GM19395 (cell line): ENCODE data around the gene ZCCHC7.
A peak's percentile ranks its signal among the peaks of the same experiment; 100 is the strongest.
"Not testable (repeated sequence)": the region's sequence is repeated elsewhere in the genome, so short reads cannot be mapped to it uniquely, and the experiment has no call there.

Experiments used
- ATAC-seq: cut with Tn5 transposase; IDR thresholded peaks from one replicate; pipeline ENCODE4 v1.9.1; 2021; ENCODE audit warnings: mild to moderate bottlenecking, moderate library complexity; ENCODE audit not compliant: unreplicated experiment

The ZCCHC7 gene

DNA sequence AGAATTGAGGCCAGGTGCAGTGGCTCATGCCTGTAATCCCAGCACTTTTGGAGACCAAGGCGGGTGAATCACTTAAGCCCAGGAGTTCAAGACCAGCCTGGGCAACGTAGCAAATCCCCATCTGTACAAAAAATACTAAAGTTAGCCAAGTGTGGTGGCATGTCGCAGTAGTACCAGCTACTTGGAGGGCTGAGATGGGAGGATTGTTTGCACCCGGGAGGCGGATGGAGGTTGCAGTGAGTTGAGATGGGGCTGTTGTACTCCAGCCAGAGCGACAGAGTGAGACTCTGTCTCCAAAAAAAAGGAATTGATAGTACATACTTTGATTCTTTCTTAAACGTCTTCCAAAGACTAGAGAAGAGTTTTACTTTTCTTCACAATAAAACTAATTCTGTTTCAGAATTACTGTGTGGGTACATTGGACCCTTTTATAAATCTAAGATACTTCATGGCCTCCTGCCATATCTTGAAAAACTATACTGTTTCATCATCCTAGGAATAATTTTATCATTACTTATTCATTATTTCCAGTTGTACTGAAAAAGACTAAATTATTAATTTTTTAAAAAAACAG is 170.1 kb downstream of the ZCCHC7 start:
- ATAC-seq, result no peak

DNA sequence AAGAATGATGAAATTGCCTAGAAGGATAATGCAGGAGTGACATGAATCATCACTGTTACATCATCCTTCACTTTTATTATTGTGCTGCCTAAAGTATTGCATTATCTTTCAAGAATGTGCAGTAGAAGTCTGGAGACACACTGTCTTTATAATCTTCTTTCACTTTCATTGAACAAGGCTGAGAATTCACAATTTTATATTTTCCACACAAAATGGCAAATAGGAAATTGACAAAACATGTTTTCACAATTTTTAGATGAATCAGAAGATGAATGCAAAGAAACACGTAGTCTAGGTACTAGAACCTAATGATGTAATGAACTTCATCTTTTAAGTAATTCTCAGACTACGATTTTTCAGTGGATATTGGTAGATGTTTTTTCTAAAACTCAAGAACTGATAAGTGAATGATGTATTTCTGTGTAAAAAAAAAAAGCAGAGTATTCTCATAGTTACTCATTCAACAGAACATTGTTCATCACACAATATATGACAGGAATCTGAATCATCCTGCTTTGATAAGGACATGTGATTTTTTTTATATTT is 170.6 kb downstream of the ZCCHC7 start:
- ATAC-seq, result no peak

DNA sequence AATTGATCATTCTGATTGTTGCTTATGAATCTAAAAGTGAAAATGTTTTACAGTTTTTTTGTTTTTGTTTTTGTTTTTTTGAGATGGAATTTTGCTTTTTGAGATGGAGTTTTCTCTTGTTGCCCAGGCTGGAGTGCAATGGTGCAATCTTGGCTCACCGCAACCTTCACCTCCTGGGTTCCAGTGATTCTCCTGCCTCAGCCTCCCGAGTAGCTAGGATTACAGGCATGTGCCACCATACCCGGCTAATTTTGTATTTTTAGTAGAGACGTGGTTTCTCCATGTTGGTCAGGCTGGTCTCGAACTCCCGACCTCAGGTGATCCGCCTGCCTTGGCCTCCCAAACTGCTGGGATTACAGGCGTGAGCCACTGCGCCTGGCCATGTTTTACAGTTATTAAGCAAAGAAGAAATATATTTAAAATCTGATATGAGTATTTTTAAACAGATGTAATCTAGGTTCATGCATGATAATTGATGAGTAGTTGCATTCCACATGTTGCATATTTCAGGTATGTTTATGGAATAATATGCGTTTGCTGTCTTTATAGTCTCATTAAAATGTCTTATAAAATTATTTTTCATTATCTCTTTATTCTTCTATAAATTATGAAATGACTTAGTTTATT is 171.4 kb downstream of the ZCCHC7 start:
- not testable (repeated sequence) for ATAC-seq

DNA sequence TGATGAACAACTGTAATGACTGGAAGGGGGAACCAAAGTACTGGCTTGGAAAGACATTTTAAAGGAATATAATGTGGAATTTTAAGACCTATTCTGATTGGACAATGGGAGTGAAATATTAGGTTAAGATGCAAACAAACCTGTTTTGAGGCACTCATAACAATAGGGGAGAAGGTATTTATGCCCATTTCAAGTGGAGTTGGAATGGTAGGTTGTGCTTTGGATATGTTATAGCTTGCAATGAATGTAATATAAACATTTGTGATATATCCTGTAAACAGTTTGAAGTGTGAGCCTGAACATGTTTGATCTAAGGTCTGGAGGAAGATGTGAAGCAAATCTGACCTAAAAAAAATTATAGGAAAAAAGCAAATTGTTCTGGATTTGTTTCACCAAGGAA is 172.5 kb downstream of the ZCCHC7 start:
- ATAC-seq, result no peak

GRCh38 chr9:37293664-37294524 is 173.5 kb downstream of the ZCCHC7 start:
- ATAC-seq, result peak; percentile 65

DNA sequence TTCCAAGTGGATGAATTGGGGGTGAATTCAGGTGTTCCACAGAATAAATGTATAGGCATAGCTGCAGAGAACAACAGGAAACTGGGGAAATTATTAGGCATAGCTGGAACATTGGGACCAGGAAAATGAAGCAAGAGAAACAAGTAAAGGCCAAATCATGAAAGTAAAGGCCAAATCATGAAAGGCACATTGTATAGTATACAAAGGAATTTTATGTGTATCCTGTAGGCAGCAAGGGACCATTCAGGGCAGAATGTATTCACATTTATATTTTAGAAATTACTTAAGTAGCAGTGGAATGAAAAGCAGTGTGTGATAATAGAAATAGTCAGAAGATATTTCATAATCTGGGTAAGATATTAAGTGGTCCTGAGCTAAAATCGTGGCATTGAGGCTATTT is 174.8 kb downstream of the ZCCHC7 start:
- ATAC-seq, result no peak

DNA sequence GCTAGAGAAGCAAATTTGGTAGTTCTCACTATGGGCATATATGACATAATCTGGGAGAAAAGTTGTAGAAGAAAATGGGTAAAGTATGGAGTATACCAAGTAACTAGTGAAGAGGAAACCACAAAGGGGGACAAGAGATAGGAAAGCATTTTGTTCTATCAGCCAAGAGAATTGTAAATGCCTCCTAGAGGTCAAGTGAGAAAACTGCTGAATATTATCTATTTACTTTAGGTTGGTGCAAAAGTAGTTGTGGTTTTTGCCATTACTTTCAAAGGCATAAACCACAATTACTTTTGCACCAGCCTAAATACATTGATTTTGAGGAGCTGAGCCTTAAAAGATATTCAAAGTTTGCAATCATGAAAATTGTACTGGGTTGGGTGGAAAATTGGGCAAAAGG is 175.4 kb downstream of the ZCCHC7 start:
- ATAC-seq, result no peak

- no peak for ATAC-seq
These were observed 177.2 kb downstream of the ZCCHC7 start for GRCh38 chr9:37297592-37297991.

GRCh38 chr9:37300620-37301019 is 180.2 kb downstream of the ZCCHC7 start:
- ATAC-seq, result no peak

DNA sequence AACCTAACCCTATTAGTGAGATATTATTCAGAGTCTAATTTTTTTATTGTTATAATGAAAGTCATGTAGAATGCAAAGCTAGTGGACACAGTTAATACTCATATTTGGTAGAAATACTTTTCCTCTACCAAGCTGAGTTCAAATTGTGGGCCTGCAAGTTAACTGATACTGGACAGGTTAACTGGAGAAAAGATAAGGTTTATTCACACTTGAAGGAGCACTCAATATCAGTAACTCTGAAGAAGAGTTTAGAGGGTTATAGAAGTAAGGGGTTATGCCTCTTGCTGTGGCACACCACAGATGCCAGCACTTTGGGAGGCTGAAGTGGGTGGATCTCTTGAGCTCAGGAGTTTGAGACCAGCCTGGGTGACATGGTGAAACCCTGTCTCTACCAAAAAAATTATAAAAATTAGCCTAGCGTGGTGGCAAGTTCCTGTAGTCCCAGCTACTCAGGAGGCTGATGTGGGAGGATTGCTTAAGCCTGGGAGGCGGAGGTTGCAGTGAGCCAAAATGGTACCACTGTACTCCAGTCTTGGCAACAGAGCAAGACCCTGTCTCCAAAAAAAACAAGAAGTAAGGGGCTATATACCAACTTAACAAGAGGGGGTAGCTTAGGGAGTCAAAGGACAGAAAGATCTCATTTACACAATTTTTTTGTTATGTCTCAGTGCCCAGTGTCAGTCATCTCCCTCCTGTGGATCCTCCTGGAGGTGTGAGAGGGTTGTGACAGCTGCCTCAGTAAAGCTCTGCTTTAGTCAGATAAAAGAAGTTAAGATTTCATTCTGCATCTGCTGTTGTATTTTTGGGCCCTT is 180.9 kb downstream of the ZCCHC7 start:
- no peak for ATAC-seq

GRCh38 chr9:37301854-37302172 is 181.4 kb downstream of the ZCCHC7 start:
- ATAC-seq, result no peak

- peak; percentile 84 for ATAC-seq
These were observed 181.9 kb downstream of the ZCCHC7 start for GRCh38 chr9:37302277-37302676.

GRCh38 chr9:37303272-37303671 is 182.9 kb downstream of the ZCCHC7 start:
- not testable (repeated sequence) for ATAC-seq

GRCh38 chr9:37309136-37309535 is 188.8 kb downstream of the ZCCHC7 start:
- ATAC-seq, result peak; percentile 71

- no peak for ATAC-seq
These were observed 191.7 kb downstream of the ZCCHC7 start for GRCh38 chr9:37311938-37312708.

DNA sequence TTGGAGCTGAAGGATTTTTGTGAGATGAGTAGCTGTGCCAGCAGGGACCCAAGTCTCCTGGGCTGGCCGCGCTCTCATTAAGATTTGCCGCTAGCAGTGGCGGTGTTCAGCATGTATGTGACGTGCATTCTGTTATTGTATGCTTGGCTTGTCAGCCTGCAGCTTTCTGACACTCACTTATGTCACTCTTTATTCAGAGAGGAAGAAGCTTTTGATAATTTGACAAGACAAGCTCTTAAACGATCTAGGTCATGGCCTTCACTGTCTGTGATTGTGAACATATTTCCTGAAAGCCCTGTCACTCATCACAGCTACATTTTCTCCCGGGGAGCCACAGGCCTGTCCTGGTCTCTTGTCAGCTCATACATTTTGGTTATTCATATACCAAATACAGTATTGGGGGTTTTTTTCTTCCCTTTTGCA is 203.9 kb downstream of the ZCCHC7 start:
- peak; percentile 69 for ATAC-seq

GRCh38 chr9:37324691-37325490 is 204.5 kb downstream of the ZCCHC7 start:
- ATAC-seq, result peak; percentile 34

- ATAC-seq, result no peak
These were observed 205.4 kb downstream of the ZCCHC7 start for GRCh38 chr9:37325778-37326177.

GRCh38 chr9:37327553-37327952 is 207.2 kb downstream of the ZCCHC7 start:
- no peak for ATAC-seq
